ENCODE measurements around the gene KY.

GRCh38 chr3:134667406-134667805 lies 16.6 kb upstream of the KY start:
- no peak for TF ChIP-seq CTCF (conservative IDR thresholded peaks at IDR 0.05; ENCODE audit: low read depth, low read length)
- TF ChIP-seq EZH2 (IDR thresholded peaks at IDR 0.05; ENCODE audit: borderline replicate concordance, low read depth, low read length, poor library complexity, severe bottlenecking), result no peak
